Panc1 (cell line): ENCODE data around the gene USP27X. TPM values are rescaled to one million over a fixed set of nuclear protein-coding genes. Genes with fewer than 3 reads are reported as not detected.

Source experiments
- ATAC-seq: fragments of 200-7000 bp; cut with Tn5 transposase; 2 replicates; pipeline ENCODE4 v1.9.1; 2020; ENCODE audit warnings: mild to moderate bottlenecking, moderate library complexity
- BruUV-seq: library from RNA; stranded (reverse); fragments of 400-500 nt; replicated peaks from 2 replicates; lab custom pipeline; 2021; lab: Mats Ljungman, UMichigan
- CTCF ChIA-PET: fragments of 300-600 bp; sonication (Branson Sonifier 250); formaldehyde crosslinking; loops from one replicate; lab custom pipeline; 2022; ENCODE audit warnings: antibody characterized with exemption; lab: Charles Lee
- POLR2A ChIA-PET: fragments of 300-600 bp; sonication (Branson Sonifier 250); formaldehyde crosslinking; loops from one replicate; lab custom pipeline; 2022; ENCODE audit warnings: antibody characterized with exemption; lab: Charles Lee
- DNase-seq: peaks from one replicate; pipeline ENCODE4 v3.0.0-alpha.2; 2010; ENCODE audit warnings: low read depth, low spot score
- H3K27ac ChIP-seq: 2 replicates; pipeline ENCODE4 v1.5.1; 2011; ENCODE audit warnings: mild to moderate bottlenecking, low read length, inconsistent platforms
- H3K27me3 ChIP-seq: fragments of 200-500 bp; sonication (Bioruptor generic); 2 replicates; pipeline ENCODE4 v1.6.0; 2014; ENCODE audit warnings: low read length, inconsistent platforms; ENCODE audit not compliant: control insufficient read depth, insufficient read depth
- H3K36me3 ChIP-seq: fragments of 200-500 bp; sonication (Bioruptor generic); 2 replicates; pipeline ENCODE4 v1.5.1; 2014; ENCODE audit warnings: inconsistent platforms, mild to moderate bottlenecking, low read length, moderate library complexity; ENCODE audit not compliant: control insufficient read depth, insufficient read depth
- H3K4me1 ChIP-seq: 2 replicates; pipeline ENCODE4 v1.5.1; 2011; ENCODE audit warnings: inconsistent platforms, mild to moderate bottlenecking, low read length, moderate library complexity; ENCODE audit not compliant: control insufficient read depth, insufficient read depth
- H3K4me3 ChIP-seq, 2 experiments: 2 replicates each; pipeline ENCODE4 v1.5.1; 2011 to 2012; ENCODE audit warnings: low read depth in 2 of 2, low read length in 2 of 2, mild to moderate bottlenecking in 2 of 2, inconsistent platforms in 1 of 2, moderate library complexity in 1 of 2
- H3K9me3 ChIP-seq: fragments of 200-500 bp; sonication (Bioruptor generic); 2 replicates; pipeline ENCODE4 v1.5.1; 2014; ENCODE audit warnings: low read depth, mild to moderate bottlenecking, inconsistent platforms, low read length, moderate library complexity; ENCODE audit not compliant: control insufficient read depth, insufficient read depth
- POLR2AphosphoS5 ChIP-seq: IDR thresholded peaks from 2 replicates; pipeline ENCODE4 v1.6.1; 2012; ENCODE audit warnings: mild to moderate bottlenecking, low read depth, low read length, moderate library complexity
- SIN3A ChIP-seq: IDR thresholded peaks from 2 replicates; pipeline ENCODE4 v1.6.1; 2012; ENCODE audit warnings: low read depth, mild to moderate bottlenecking, low read length, moderate library complexity, borderline replicate concordance; ENCODE audit not compliant: insufficient read depth
- TCF7L2 ChIP-seq: IDR thresholded peaks from 2 replicates; pipeline ENCODE4 v1.6.1; 2011; ENCODE audit warnings: mild to moderate bottlenecking, low read depth, low read length, inconsistent platforms
- in situ Hi-C: cut with HindIII; loops from 2 replicates; pipeline ENCODE4 v1.10.0; 2016; ENCODE audit warnings: low sequenced_read_pairs, low pct_unique_long_range_greater_than_20kb
- intact Hi-C: fragments of 100-400 bp; cut with micrococcal nuclease; formaldehyde crosslinking; loops from one replicate; pipeline ENCODE4 v1.10.0; 2022; ENCODE audit not compliant: unreplicated experiment
- total RNA-seq: library from RNA; stranded (reverse); gene quantifications from one replicate; pipeline ENCODE4 v1.2.1, GENCODE V29; 2021; ENCODE audit not compliant: unreplicated experiment
- TF ChIP-seq, protein P1 (sequence below): fragments of 450-650 bp; IDR thresholded peaks from 2 replicates; pipeline ENCODE4 v1.5.1; 2017; ENCODE audit warnings: mild to moderate bottlenecking
- TF ChIP-seq, protein P2 (sequence below), 2 experiments: IDR thresholded peaks; 2 replicates each; pipeline ENCODE4 v1.6.1; 2011 to 2012; ENCODE audit warnings: low read depth in 2 of 2, control low read depth in 1 of 2, low read length in 1 of 2, mild to moderate bottlenecking in 1 of 2, moderate library complexity in 1 of 2; ENCODE audit not compliant: insufficient read depth in 1 of 2

Gene USP27X
- total RNA-seq, 1 experiment from 2014 or later: 3.1 TPM

DNA sequence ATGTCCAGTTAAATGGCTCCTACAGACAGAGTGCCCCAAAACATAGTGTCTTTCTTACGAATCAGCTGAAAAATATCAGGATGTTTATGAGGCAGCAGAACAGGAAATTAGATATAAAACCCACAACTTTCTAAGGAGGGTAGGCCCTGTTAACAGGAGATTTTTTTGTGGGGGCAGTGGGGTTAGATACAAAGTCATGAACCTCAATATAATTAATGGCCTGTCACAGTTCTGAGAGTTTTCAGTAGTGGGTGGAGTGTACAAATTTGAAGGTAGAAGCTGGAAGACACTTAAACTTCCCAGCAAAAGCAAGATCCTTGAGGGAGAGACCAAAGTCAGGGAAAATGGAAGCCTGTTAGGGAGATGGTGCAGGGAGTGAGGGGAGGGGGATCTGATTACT is 32.8 kb upstream of the USP27X start:
- peaks cover 3% of the 10 kb centered on the region; the same call in 1 of the 2 replicates for H3K27me3 ChIP-seq
- H3K27ac ChIP-seq: no peak overlapping the region
- CTCF ChIA-PET: no interaction called here
- TF ChIP-seq, protein P1, sequence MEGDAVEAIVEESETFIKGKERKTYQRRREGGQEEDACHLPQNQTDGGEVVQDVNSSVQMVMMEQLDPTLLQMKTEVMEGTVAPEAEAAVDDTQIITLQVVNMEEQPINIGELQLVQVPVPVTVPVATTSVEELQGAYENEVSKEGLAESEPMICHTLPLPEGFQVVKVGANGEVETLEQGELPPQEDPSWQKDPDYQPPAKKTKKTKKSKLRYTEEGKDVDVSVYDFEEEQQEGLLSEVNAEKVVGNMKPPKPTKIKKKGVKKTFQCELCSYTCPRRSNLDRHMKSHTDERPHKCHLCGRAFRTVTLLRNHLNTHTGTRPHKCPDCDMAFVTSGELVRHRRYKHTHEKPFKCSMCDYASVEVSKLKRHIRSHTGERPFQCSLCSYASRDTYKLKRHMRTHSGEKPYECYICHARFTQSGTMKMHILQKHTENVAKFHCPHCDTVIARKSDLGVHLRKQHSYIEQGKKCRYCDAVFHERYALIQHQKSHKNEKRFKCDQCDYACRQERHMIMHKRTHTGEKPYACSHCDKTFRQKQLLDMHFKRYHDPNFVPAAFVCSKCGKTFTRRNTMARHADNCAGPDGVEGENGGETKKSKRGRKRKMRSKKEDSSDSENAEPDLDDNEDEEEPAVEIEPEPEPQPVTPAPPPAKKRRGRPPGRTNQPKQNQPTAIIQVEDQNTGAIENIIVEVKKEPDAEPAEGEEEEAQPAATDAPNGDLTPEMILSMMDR: no peak
- TF ChIP-seq TCF7L2: no peak
- no peak for ATAC-seq
- H3K4me1 ChIP-seq: no peaks in the 10 kb centered on the region
- H3K9me3 ChIP-seq: no peaks in the 10 kb centered on the region
- in situ Hi-C loops: no loop called here
- intact Hi-C loops: no loop called here
- no TSS peak for BruUV-seq
- H3K36me3 ChIP-seq: no peaks in the 10 kb centered on the region
- no peak overlapping the region for H3K4me3 ChIP-seq
- POLR2A ChIA-PET: no interaction called here
- no peak for DNase-seq

DNA sequence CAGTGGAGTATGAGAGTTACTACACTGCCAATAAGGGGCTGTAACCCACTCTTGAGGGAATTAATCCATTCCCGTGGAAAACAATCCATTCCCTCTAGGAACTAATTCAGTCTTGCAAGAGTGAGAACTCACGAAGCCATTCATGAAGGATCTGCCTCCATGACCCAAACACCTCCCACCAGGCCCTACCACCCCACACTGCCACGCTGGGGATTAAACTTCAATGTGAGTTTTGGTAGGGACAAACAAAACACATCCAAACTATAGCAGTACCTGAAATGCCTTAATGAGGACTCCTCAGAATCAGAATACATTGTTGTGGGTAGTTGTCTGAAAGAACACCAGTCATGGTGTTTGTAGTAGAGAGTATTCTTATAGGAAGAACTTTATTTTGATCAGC is 31.0 kb upstream of the USP27X start:
- TF ChIP-seq, protein P1: no peak
- TF ChIP-seq, protein P2, sequence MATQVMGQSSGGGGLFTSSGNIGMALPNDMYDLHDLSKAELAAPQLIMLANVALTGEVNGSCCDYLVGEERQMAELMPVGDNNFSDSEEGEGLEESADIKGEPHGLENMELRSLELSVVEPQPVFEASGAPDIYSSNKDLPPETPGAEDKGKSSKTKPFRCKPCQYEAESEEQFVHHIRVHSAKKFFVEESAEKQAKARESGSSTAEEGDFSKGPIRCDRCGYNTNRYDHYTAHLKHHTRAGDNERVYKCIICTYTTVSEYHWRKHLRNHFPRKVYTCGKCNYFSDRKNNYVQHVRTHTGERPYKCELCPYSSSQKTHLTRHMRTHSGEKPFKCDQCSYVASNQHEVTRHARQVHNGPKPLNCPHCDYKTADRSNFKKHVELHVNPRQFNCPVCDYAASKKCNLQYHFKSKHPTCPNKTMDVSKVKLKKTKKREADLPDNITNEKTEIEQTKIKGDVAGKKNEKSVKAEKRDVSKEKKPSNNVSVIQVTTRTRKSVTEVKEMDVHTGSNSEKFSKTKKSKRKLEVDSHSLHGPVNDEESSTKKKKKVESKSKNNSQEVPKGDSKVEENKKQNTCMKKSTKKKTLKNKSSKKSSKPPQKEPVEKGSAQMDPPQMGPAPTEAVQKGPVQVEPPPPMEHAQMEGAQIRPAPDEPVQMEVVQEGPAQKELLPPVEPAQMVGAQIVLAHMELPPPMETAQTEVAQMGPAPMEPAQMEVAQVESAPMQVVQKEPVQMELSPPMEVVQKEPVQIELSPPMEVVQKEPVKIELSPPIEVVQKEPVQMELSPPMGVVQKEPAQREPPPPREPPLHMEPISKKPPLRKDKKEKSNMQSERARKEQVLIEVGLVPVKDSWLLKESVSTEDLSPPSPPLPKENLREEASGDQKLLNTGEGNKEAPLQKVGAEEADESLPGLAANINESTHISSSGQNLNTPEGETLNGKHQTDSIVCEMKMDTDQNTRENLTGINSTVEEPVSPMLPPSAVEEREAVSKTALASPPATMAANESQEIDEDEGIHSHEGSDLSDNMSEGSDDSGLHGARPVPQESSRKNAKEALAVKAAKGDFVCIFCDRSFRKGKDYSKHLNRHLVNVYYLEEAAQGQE (IDR thresholded peaks at IDR 0.05; ENCODE audit: insufficient read depth in 1 of 2, low read depth in 2 of 2, low read length in 1 of 2): no peak
- TF ChIP-seq POLR2AphosphoS5 (no peak), SIN3A (no peak), TCF7L2 (no peak)
- H3K27ac ChIP-seq: no peak overlapping the region
- H3K9me3 ChIP-seq: no peaks in the 10 kb centered on the region
- no peaks in the 10 kb centered on the region for H3K4me1 ChIP-seq
- no TSS peak for BruUV-seq
- in situ Hi-C loops (no loop called here), intact Hi-C loops (no loop called here)
- DNase-seq (no peak), ATAC-seq (no peak)
- no peak overlapping the region for H3K4me3 ChIP-seq
- H3K27me3 ChIP-seq: peaks cover 3% of the 10 kb centered on the region; the same call in 1 of the 2 replicates
- ChIA-PET POLR2A (no interaction called here), CTCF (no interaction called here)
- H3K36me3 ChIP-seq: no peaks in the 10 kb centered on the region
